ENCODE measurements around the gene TUBA1C.

The TUBA1C gene

DNA sequence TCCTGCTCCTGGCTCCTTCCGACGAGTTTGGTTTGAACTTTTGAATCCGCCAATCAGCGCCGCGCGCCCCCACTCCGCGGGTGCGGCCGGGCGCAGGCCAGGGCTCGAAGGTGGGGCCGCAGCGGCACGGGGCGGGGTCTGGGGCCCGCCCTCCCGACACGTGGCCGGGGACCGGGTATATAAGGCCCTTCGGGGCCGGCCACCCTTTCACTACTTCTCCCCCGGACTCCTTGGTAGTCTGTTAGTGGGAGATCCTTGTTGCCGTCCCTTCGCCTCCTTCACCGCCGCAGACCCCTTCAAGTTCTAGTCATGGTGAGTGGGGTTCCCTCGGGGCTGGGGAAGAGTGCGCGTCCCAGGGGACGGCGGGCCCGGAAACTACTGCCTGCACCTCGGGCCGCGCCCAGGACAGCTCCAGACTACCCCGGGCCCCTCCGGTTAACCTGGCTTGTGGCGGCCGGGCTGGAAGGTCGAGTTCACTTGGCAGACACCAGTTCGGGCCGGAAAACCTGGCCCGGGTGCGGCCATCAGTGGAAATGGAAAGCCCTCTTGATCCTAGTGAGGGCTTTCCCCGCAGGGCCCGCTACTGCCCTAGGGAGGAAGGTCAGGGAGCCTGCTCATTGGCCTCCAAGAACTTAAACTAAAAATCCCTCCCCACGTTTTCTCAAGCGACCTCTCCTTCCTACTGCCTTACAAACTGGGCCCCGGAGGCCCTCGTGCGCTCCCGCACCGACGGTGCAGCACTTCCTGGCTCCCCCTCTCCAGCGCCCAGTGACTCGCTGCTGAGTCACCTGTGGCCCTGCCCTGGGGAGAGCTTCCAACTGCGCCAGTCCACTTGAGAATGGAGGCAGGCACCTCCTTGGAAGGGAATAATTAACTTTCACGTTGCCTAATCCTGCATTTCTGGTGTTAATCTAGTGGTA lies at the start of gene TUBA1C:
TUBA1C (plus strand) TSS at position 210 of the 920 bp plus-strand sequence; CDS start at position 310, 100 bp downstream.
- no peak within 1 kb of the TSS for H3K27ac Mint-ChIP-seq
- peaks cover 4% of the 10 kb centered on the region for H3K9me3 Mint-ChIP-seq
- TF ChIP-seq, protein P1, sequence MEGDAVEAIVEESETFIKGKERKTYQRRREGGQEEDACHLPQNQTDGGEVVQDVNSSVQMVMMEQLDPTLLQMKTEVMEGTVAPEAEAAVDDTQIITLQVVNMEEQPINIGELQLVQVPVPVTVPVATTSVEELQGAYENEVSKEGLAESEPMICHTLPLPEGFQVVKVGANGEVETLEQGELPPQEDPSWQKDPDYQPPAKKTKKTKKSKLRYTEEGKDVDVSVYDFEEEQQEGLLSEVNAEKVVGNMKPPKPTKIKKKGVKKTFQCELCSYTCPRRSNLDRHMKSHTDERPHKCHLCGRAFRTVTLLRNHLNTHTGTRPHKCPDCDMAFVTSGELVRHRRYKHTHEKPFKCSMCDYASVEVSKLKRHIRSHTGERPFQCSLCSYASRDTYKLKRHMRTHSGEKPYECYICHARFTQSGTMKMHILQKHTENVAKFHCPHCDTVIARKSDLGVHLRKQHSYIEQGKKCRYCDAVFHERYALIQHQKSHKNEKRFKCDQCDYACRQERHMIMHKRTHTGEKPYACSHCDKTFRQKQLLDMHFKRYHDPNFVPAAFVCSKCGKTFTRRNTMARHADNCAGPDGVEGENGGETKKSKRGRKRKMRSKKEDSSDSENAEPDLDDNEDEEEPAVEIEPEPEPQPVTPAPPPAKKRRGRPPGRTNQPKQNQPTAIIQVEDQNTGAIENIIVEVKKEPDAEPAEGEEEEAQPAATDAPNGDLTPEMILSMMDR (IDR thresholded peaks at IDR 0.05) = no peak
- peak within 1 kb of the TSS; percentile 87 for H3K4me3 Mint-ChIP-seq
- peak; percentile 88 for DNase-seq
- H3K36me3 Mint-ChIP-seq (ENCODE audit: low read depth) = peaks cover 35% of the 10 kb centered on the region
- peaks cover 26% of the 10 kb centered on the region for H3K4me1 Mint-ChIP-seq
- peaks cover 11% of the 10 kb centered on the region for H3K27me3 Mint-ChIP-seq (ENCODE audit: low read depth, poor library complexity)

DNA sequence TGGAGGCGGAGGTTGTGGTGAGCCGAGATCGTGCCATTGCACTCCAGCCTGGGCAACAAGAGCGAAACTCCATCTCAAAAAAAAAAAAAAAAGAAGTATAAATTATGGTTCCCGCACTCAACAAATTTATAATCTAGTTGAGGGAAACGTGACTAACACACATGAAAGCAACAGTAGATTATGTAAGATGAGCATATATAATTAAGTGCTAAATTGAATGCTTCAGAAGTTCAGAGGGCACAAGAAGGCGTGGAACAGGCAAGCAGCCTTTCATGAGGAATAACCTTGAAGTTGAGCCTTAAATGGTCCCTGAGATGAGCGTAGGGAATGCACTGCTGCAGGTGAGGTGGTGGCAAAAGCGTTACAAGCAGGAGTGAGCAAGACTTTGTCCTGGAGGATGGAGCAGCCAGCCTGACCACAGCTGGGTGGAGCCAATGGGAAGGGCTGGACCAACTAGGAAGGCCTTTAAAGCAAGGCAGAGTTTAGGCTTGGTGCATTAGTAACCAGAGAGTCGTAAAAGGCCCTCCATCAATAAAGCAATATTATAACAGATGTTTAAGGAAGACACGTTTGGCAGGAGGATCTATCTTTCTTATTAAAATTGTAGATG lies 45.4 kb upstream of the TUBA1C start:
- Mint-ChIP-seq H3K36me3 (ENCODE audit: low read depth) (no peaks in the 10 kb centered on the region), H3K27me3 (ENCODE audit: low read depth, poor library complexity) (peaks cover 8% of the 10 kb centered on the region), H3K27ac (no peak overlapping the region), H3K4me3 (no peak overlapping the region), H3K9me3 (no peaks in the 10 kb centered on the region), H3K4me1 (peaks cover 23% of the 10 kb centered on the region)
- no peak for DNase-seq
- TF ChIP-seq, protein P1 (IDR thresholded peaks at IDR 0.05) = no peak

DNA sequence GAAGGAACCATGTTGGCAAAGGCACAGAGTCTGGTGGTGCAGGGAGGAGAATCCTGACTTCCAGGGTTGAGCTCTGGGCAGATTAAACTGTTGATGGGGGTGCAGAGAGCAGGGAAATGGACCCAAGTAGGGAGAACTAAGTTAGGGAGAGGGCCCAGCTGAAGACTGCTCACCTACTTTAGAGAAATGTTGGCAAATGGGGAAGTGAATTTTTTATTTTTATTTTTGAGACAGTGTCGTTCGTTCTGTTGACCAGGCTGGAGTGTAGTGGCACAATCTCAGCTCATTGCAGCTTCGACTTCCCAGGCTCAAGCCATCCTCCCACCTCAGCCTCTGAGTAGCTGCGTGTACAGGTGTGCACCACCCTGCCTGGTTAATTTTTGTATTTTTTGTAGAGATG lies 43.9 kb upstream of the TUBA1C start:
- Mint-ChIP-seq H3K4me3 (no peak overlapping the region), H3K36me3 (ENCODE audit: low read depth) (no peaks in the 10 kb centered on the region), H3K27me3 (ENCODE audit: low read depth, poor library complexity) (peaks cover 12% of the 10 kb centered on the region), H3K27ac (no peak overlapping the region), H3K9me3 (no peaks in the 10 kb centered on the region), H3K4me1 (peaks cover 8% of the 10 kb centered on the region)
- DNase-seq = no peak
- TF ChIP-seq, protein P1 (IDR thresholded peaks at IDR 0.05) = no peak

DNA sequence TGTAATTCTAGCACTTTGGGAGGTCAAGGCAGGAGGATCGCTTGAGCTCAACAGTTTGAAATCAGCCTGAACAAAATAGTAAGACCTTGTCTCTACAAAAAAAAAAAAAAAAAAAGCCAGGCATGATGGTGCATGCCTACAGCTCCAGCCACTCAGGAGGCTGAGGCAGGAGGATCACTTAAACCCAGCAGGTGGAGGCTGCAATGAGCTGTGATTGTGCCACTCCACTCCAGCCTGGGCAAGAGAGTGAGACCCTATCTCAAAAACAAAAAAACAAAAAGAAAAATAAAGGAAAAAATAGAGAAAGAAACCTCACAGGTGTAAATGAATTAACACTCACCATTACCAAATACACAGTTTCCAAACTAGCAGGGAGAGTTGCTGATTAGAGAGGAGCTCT lies 41.8 kb upstream of the TUBA1C start:
- no peak overlapping the region for H3K27ac Mint-ChIP-seq
- TF ChIP-seq, protein P1 (IDR thresholded peaks at IDR 0.05) = no peak
- DNase-seq = no peak
- H3K9me3 Mint-ChIP-seq = no peaks in the 10 kb centered on the region
- H3K4me3 Mint-ChIP-seq = no peak overlapping the region
- no peaks in the 10 kb centered on the region for H3K36me3 Mint-ChIP-seq (ENCODE audit: low read depth)
- H3K27me3 Mint-ChIP-seq (ENCODE audit: low read depth, poor library complexity) = peaks cover 12% of the 10 kb centered on the region
- H3K4me1 Mint-ChIP-seq = peaks cover 8% of the 10 kb centered on the region

DNA sequence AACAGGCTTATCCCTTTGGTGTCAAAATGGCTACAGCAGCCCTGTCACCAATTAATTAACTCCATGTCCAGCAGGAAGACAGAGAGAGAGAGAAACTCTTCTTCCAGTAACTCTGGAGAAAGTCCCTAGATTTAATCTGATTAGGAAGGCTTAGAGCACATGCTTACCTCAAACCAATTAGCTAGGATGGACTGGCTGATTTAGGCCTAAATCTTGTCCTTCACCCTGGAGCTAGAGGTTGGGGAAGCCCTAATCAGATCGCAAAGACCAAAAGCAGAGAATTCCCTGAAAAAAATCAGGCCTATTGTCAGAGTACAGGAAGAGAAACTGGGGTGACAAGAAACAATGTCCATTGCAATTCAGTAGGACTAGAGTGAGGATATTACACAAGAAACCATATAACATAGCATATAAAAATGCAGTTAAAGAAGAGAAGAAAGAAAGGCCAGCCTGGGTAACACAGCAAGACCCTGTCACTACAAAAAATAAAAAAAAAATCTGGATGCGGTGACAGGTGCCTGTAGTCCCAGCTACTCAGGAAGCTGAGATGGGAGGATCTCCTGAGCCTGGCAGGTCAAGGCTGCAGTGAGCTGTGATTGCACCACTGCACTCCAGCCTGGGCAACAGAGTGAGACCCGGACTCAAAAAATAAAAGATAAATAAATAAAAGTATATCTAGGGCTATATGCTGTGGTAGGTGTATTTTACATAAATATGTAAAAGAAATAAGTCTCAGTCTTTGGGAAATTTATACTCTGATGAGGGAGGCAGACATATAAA lies 41.1 kb upstream of the TUBA1C start:
- no peaks in the 10 kb centered on the region for H3K9me3 Mint-ChIP-seq
- H3K27me3 Mint-ChIP-seq (ENCODE audit: low read depth, poor library complexity) = peaks cover 12% of the 10 kb centered on the region
- TF ChIP-seq, protein P1 (IDR thresholded peaks at IDR 0.05) = no peak
- H3K36me3 Mint-ChIP-seq (ENCODE audit: low read depth) = no peaks in the 10 kb centered on the region
- DNase-seq = no peak
- H3K4me1 Mint-ChIP-seq = peaks cover 8% of the 10 kb centered on the region
- H3K4me3 Mint-ChIP-seq = no peak overlapping the region
- no peak overlapping the region for H3K27ac Mint-ChIP-seq

Data from nephron progenitor cell (in vitro differentiated cells).